Epithelial cell of esophagus (primary cell): Measurements from ENCODE around the gene NFKBIB.
A peak's percentile ranks its signal among the peaks of the same experiment; 100 is the strongest.

ENCODE experiments used
- DNase-seq: peaks from one replicate; pipeline ENCODE4 v3.0.0; 2010; ENCODE audit warnings: low read depth
- H3K4me3 ChIP-seq: 2 replicates; pipeline ENCODE4 v1.5.1; 2011; ENCODE audit warnings: mild to moderate bottlenecking, low read length, control low read depth
- CTCF ChIP-seq: IDR thresholded peaks from 2 replicates; pipeline ENCODE4 v1.5.1; 2011; ENCODE audit warnings: low read depth, mild to moderate bottlenecking, low read length, control low read depth, inconsistent platforms; ENCODE audit not compliant: insufficient read depth; ENCODE audit errors: missing control alignments

The NFKBIB gene

GRCh38 chr19:38921420-38922274, 21.9 kb downstream of the NFKBIB start:
- no peak for TF ChIP-seq CTCF
- no peak overlapping the region for H3K4me3 ChIP-seq
- no peak for DNase-seq

- no peak for TF ChIP-seq CTCF
- DNase-seq: no peak
- no peak overlapping the region for H3K4me3 ChIP-seq
These were observed 22.7 kb downstream of the NFKBIB start for GRCh38 chr19:38922482-38922881.

GRCh38 chr19:38924388-38924787, 24.6 kb downstream of the NFKBIB start:
- H3K4me3 ChIP-seq: no peak overlapping the region
- no peak for DNase-seq
- TF ChIP-seq CTCF: no peak

- TF ChIP-seq CTCF: no peak
- DNase-seq: no peak
- H3K4me3 ChIP-seq: no peak overlapping the region
These were observed 28.7 kb downstream of the NFKBIB start for GRCh38 chr19:38928391-38929001.

- peak within 1 kb of the TSS; percentile 99 for H3K4me3 ChIP-seq
- peak; percentile 93 for DNase-seq
- peak; percentile 83 for TF ChIP-seq CTCF
These were observed 30.4 kb downstream of the NFKBIB start, which contains the start of gene SARS2 for GRCh38 chr19:38929929-38930775. Gene SARS2 (minus strand): TSS chr19:38930763. CDS start chr19:38930736, 27 bp downstream.

- TF ChIP-seq CTCF: no peak
- DNase-seq: peak; percentile 100
- H3K4me3 ChIP-seq: peak within 1 kb of the TSS; percentile 99
These were observed 31.2 kb downstream of the NFKBIB start, which contains the start of gene MRPS12 for GRCh38 chr19:38930776-38931520. Gene MRPS12 (plus strand): TSS chr19:38930944. CDS start chr19:38931295, 351 bp downstream.
